ENCODE measurements around the gene FAM131A.

DNA sequence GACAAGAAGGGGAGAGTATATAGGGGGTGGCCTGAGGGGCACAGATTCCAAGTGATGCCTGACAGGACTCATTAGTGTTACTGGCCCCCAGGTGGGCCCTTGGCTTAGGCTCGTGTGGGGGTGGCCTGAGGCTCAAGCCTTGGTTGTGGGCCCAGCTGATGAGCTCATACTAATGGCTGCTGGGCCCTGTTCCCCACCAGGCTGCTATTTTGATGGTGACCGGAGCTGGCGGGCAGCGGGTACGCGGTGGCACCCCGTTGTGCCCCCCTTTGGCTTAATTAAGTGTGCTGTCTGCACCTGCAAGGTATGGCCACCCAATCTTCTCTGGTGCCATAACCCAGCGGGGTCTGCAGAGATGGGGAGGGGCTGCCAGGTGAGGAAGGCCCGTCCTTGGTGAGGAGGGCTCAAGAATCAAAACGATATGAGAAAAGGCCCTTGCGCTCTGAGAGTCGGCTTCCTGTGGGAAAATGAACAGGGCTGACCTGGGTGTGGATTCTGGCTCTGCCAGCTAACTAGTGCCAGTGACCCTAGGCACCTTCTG lies 49.8 kb downstream of the FAM131A start:
- no peak for TF ChIP-seq POLR2A (IDR thresholded peaks at IDR 0.05)
- TF ChIP-seq, protein P1, sequence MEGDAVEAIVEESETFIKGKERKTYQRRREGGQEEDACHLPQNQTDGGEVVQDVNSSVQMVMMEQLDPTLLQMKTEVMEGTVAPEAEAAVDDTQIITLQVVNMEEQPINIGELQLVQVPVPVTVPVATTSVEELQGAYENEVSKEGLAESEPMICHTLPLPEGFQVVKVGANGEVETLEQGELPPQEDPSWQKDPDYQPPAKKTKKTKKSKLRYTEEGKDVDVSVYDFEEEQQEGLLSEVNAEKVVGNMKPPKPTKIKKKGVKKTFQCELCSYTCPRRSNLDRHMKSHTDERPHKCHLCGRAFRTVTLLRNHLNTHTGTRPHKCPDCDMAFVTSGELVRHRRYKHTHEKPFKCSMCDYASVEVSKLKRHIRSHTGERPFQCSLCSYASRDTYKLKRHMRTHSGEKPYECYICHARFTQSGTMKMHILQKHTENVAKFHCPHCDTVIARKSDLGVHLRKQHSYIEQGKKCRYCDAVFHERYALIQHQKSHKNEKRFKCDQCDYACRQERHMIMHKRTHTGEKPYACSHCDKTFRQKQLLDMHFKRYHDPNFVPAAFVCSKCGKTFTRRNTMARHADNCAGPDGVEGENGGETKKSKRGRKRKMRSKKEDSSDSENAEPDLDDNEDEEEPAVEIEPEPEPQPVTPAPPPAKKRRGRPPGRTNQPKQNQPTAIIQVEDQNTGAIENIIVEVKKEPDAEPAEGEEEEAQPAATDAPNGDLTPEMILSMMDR (IDR thresholded peaks at IDR 0.05 in 4 of 5, conservative IDR thresholded peaks at IDR 0.05 in 1 of 5), result no peak

Data from gastrocnemius medialis (tissue), 4 donors.